AG10803 (cell line): ENCODE data around the gene JAML.

Source experiments
- DNase-seq: peaks from one replicate; pipeline ENCODE4 v3.0.0; 2010; ENCODE audit warnings: low read depth
- H3K4me3 ChIP-seq: 2 replicates; pipeline ENCODE4 v1.5.1; 2011; ENCODE audit warnings: mild to moderate bottlenecking, low read length, control low read depth
- CTCF ChIP-seq: conservative IDR thresholded peaks from 2 replicates; pipeline ENCODE4 v1.5.1; 2011; ENCODE audit warnings: mild to moderate bottlenecking, low read length, control low read depth, inconsistent platforms

Gene JAML

GRCh38 chr11:118146554-118146953, 78.3 kb downstream of the JAML start:
- no peak for TF ChIP-seq CTCF
- no peak overlapping the region for H3K4me3 ChIP-seq
- DNase-seq, result no peak

GRCh38 chr11:118145285-118146227, 79.3 kb downstream of the JAML start:
- peak; percentile 42 for DNase-seq
- TF ChIP-seq CTCF, result peak; percentile 83
- H3K4me3 ChIP-seq, result peak overlapping the region; percentile 56

- DNase-seq, result no peak
- no peak for TF ChIP-seq CTCF
- H3K4me3 ChIP-seq, result no peak overlapping the region
Observed at GRCh38 chr11:118144301-118145268, 80.2 kb downstream of the JAML start.
